HepG2 (cell line): ENCODE measurements around the gene BCL2L1. TPM values are rescaled to one million over a fixed set of nuclear protein-coding genes. Genes with fewer than 3 reads are reported as not detected.

Experiments
- ATF7 ChIP-seq, 2 experiments: fragments of 450-650 bp in 1 of 2; sonication (generic) in 1 of 2; formaldehyde crosslinking in 1 of 2; IDR thresholded peaks; 2 replicates each; pipeline versions ENCODE4 v1.4.0 to v1.6.1; 2016 to 2020; ENCODE audit warnings: antibody characterized with exemption in 1 of 2, mild to moderate bottlenecking in 1 of 2, missing genetic modification reagents in 1 of 2
- CTCF ChIP-seq: sonication (generic); formaldehyde crosslinking; IDR thresholded peaks from 2 replicates; pipeline ENCODE4 v1.5.0; 2020; ENCODE audit warnings: mild to moderate bottlenecking, missing genetic modification reagents, moderate library complexity
- ETV5 ChIP-seq: IDR thresholded peaks from 2 replicates; pipeline ENCODE4 v1.6.1; 2018; ENCODE audit warnings: missing biosample characterization, missing genetic modification reagents, inconsistent platforms, borderline replicate concordance
- KAT8 ChIP-seq: IDR thresholded peaks from 2 replicates; pipeline ENCODE4 v1.6.1; 2016; ENCODE audit warnings: missing genetic modification reagents, missing compliant biosample characterization
- NAIF1 ChIP-seq: sonication (generic); formaldehyde crosslinking; IDR thresholded peaks from 2 replicates; pipeline ENCODE4 v1.5.0; 2020; ENCODE audit warnings: mild to moderate bottlenecking, missing genetic modification reagents, borderline replicate concordance
- NR2C2 ChIP-seq: sonication (generic); formaldehyde crosslinking; IDR thresholded peaks from 2 replicates; pipeline ENCODE4 v1.4.0; 2020; ENCODE audit warnings: missing genetic modification reagents, mild to moderate bottlenecking, moderate library complexity, borderline replicate concordance
- RFXAP ChIP-seq: sonication (generic); formaldehyde crosslinking; IDR thresholded peaks from 2 replicates; pipeline ENCODE4 v1.4.0; 2020; ENCODE audit warnings: missing genetic modification reagents, borderline replicate concordance
- SMARCE1 ChIP-seq: fragments of 450-650 bp; IDR thresholded peaks from 2 replicates; pipeline ENCODE4 v1.6.1; 2017; ENCODE audit warnings: borderline replicate concordance
- SRF ChIP-seq: IDR thresholded peaks from 2 replicates; pipeline ENCODE4 v1.6.1; 2011; ENCODE audit warnings: mild to moderate bottlenecking, low read depth, low read length, moderate library complexity
- SRY ChIP-seq: sonication (generic); formaldehyde crosslinking; IDR thresholded peaks from 2 replicates; pipeline ENCODE4 v1.8.0; 2022; ENCODE audit warnings: mild to moderate bottlenecking, missing genetic modification reagents
- TAF15 ChIP-seq: fragments of 200-400 bp; formaldehyde crosslinking; IDR thresholded peaks from one replicate; pipeline ENCODE4 v1.6.1; 2018; ENCODE audit warnings: mild to moderate bottlenecking, low read depth, low read length; ENCODE audit not compliant: poor library complexity, severe bottlenecking
- TGIF2 ChIP-seq: IDR thresholded peaks from 2 replicates; pipeline ENCODE4 v1.6.1; 2016; ENCODE audit warnings: control low read depth, missing compliant biosample characterization
- ZBED4 ChIP-seq: sonication (generic); formaldehyde crosslinking; IDR thresholded peaks from 2 replicates; pipeline ENCODE4 v1.4.0; 2020; ENCODE audit warnings: missing genetic modification reagents, borderline replicate concordance
- ZBTB42 ChIP-seq: sonication (generic); formaldehyde crosslinking; IDR thresholded peaks from 2 replicates; pipeline ENCODE4 v1.5.0; 2020; ENCODE audit warnings: mild to moderate bottlenecking, missing genetic modification reagents
- ZC3H4 ChIP-seq: sonication (generic); formaldehyde crosslinking; IDR thresholded peaks from 2 replicates; pipeline ENCODE4 v1.4.0; 2020; ENCODE audit warnings: missing genetic modification reagents, borderline replicate concordance
- ZMYM2 ChIP-seq: sonication (generic); formaldehyde crosslinking; IDR thresholded peaks from 2 replicates; pipeline ENCODE4 v1.8.0; 2022; ENCODE audit warnings: mild to moderate bottlenecking, missing genetic modification reagents
- ZNF335 ChIP-seq: sonication (generic); formaldehyde crosslinking; IDR thresholded peaks from 2 replicates; pipeline ENCODE4 v1.4.0; 2020; ENCODE audit warnings: missing genetic modification reagents
- ZNF543 ChIP-seq: sonication (generic); formaldehyde crosslinking; IDR thresholded peaks from 2 replicates; pipeline ENCODE4 v1.4.0; 2020; ENCODE audit warnings: mild to moderate bottlenecking, missing genetic modification reagents
- ZNF576 ChIP-seq: sonication (generic); formaldehyde crosslinking; IDR thresholded peaks from 2 replicates; pipeline ENCODE4 v1.4.0; 2020; ENCODE audit warnings: mild to moderate bottlenecking, missing genetic modification reagents
- ZSCAN22 ChIP-seq: sonication (generic); formaldehyde crosslinking; IDR thresholded peaks from 2 replicates; pipeline ENCODE4 v1.4.0; 2020; ENCODE audit warnings: mild to moderate bottlenecking, missing genetic modification reagents
- polyA plus RNA-seq, 8 experiments: library from polyadenylated mRNA; depleted of rRNA in 3 of 8; stranded (reverse) in 7 of 8; unstranded in 1 of 8; fragments of >200 nt; fragmentation: Illumina TruSeq in 4 of 8; extraction: Trizol in 4 of 8; gene quantifications; 2 replicates each; pipeline versions ENCODE4 v1.2.1 to v1.2.3, GENCODE V29; 2011 to 2016; ENCODE audit warnings: low read depth in 4 of 8, missing spikeins in 1 of 8, mixed read lengths in 1 of 8; ENCODE audit not compliant: insufficient read depth in 1 of 8
- total RNA-seq, 5 experiments: library from RNA; depleted of rRNA; stranded (reverse); fragments of >200 nt; fragmentation: Illumina TruSeq; extraction: Trizol; gene quantifications; 2 replicates each; pipeline ENCODE4 v1.2.3, GENCODE V29; 2016; ENCODE audit warnings: low read depth in 1 of 5
- TF ChIP-seq, protein P1 (sequence below): sonication (generic); formaldehyde crosslinking; conservative IDR thresholded peaks from 2 replicates; pipeline ENCODE4 v1.8.0; 2022; ENCODE audit warnings: low read depth, missing genetic modification reagents

Gene BCL2L1
- total and polyA plus RNA-seq, 2 of the 13 experiments (the other 11 are each of a cell fraction or from before 2014, with no cell fraction given) = 164 to 258 TPM

DNA sequence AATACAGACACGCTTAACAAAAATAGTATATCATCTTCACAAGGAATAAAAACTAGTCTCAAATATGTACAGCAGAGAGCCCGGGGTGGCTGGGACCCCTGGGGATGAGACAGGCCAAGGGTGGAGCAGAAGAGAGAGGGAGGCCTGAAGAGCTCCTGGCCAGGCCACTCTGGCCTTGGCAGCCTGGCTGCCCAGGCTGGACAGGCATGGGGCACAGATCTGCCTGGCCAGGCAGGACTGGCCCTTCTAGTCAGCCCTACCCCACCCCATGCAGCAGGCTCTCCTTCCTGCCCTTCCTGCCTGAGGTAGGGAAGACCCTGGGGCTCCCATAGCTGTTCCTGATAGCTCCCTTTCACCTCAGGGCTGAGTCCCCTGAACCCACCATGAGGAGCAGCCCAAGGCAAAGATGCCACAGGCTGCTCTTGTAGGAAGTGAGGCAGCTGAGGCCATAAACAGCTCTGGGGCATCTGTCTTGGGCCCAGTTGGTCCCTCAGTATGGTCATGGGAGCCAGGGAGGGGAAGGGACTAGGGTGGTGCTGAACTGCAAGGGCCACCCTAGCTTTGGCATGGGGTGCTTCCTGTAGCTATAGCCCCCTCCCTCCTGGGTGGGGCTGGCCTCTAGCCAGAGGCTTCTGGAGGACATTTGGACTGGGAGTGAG lies 57.8 kb downstream of the BCL2L1 start (continued):
- TF ChIP-seq SRY (CRISPR knock-in tag) = peak; percentile 33; the same call in 1 of the 2 replicates
- no peak for TF ChIP-seq ZC3H4
- no peak for TF ChIP-seq ATF7 (IDR thresholded peaks at IDR 0.05)
- TF ChIP-seq ATF7 (CRISPR knock-in tag; IDR thresholded peaks at IDR 0.05) = no peak
- no peak for TF ChIP-seq TAF15
- no peak for TF ChIP-seq SRF
- no peak for TF ChIP-seq ZSCAN22 (CRISPR knock-in tag)
- 0 out of 2 replicates have a peak, but pooled peaks have one; percentile 16 for TF ChIP-seq ZBTB42 (CRISPR knock-in tag)
- no peak for TF ChIP-seq NR2C2 (CRISPR knock-in tag)
- TF ChIP-seq CTCF (CRISPR knock-in tag) = no peak
- no peak for TF ChIP-seq ETV5 (CRISPR knock-in tag)
- TF ChIP-seq, protein P1, sequence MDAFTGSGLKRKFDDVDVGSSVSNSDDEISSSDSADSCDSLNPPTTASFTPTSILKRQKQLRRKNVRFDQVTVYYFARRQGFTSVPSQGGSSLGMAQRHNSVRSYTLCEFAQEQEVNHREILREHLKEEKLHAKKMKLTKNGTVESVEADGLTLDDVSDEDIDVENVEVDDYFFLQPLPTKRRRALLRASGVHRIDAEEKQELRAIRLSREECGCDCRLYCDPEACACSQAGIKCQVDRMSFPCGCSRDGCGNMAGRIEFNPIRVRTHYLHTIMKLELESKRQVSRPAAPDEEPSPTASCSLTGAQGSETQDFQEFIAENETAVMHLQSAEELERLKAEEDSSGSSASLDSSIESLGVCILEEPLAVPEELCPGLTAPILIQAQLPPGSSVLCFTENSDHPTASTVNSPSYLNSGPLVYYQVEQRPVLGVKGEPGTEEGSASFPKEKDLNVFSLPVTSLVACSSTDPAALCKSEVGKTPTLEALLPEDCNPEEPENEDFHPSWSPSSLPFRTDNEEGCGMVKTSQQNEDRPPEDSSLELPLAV (CRISPR knock-in tag) = no peak
- TF ChIP-seq ZBED4 = no peak
- TF ChIP-seq SMARCE1 = no peak
- TF ChIP-seq ZNF543 (CRISPR knock-in tag) = no peak; the same call in 1 of the 2 replicates
- TF ChIP-seq ZNF576 (CRISPR knock-in tag) = 0 out of 2 replicates have a peak, but pooled peaks have one; percentile 13
- TF ChIP-seq ZNF335 (CRISPR knock-in tag) = no peak
- TF ChIP-seq ZMYM2 (CRISPR knock-in tag) = no peak
- no peak for TF ChIP-seq RFXAP
- TF ChIP-seq NAIF1 (CRISPR knock-in tag) = no peak
- 0 out of 2 replicates have a peak, but pooled peaks have one; percentile 8 for TF ChIP-seq KAT8
- TF ChIP-seq TGIF2 (CRISPR knock-in tag) = no peak
